Fibroblast of villous mesenchyme (primary cell): ENCODE data around the gene NT5M. TPM values are rescaled to one million over a fixed set of nuclear protein-coding genes. Genes with fewer than 3 reads are reported as not detected.

Experiments used
- DNase-seq: peaks from one replicate; pipeline ENCODE4 v3.0.0-alpha.2; 2010; ENCODE audit warnings: low read depth
- H3K4me3 ChIP-seq: 2 replicates; pipeline ENCODE4 v1.5.1; 2011; ENCODE audit warnings: low read depth, mild to moderate bottlenecking, low read length
- total RNA-seq: library from RNA; depleted of rRNA; stranded (reverse); fragments of >200 nt; gene quantifications from 2 replicates; pipeline ENCODE4 v1.2.3, GENCODE V29; 2012
- TF ChIP-seq, protein P1 (sequence below): IDR thresholded peaks from 2 replicates; pipeline ENCODE4 v1.5.1; 2012; ENCODE audit warnings: low read depth, mild to moderate bottlenecking, low read length; ENCODE audit not compliant: insufficient read depth

NT5M gene
- total RNA-seq, 1 donor: 1.3 TPM

DNA sequence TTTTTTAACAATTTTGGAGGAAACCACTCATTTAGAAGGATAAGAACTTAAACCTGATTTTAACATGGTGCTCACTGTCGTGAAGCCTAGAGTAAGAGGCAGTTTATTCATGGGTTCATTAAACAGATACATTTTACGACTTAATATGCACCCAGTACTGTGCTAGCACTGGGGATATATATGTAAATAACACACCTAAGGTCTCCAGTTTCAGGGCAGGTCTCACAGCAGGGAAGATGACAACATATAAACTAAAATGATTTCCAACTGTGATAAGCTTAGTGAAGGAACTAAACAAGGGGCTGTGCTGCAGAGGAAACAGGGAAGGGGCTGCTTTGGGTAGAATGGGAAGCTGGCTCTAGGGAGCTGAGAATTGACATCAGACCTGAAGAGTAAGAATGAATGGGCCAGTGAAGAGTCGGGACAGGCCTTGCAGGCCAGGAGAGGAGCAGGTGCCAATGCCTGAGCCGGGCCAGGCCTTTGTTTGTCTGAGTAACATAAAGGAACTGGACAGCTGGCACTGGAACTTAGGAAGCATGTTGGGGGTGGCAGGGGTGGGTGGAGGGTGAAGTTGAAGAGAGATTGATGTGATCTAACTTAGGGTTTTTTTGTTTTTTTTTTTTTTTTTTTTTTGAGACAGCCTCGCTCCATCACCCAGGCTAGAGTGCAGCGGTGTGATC, 12.1 kb downstream of the NT5M start:
- TF ChIP-seq, protein P1, sequence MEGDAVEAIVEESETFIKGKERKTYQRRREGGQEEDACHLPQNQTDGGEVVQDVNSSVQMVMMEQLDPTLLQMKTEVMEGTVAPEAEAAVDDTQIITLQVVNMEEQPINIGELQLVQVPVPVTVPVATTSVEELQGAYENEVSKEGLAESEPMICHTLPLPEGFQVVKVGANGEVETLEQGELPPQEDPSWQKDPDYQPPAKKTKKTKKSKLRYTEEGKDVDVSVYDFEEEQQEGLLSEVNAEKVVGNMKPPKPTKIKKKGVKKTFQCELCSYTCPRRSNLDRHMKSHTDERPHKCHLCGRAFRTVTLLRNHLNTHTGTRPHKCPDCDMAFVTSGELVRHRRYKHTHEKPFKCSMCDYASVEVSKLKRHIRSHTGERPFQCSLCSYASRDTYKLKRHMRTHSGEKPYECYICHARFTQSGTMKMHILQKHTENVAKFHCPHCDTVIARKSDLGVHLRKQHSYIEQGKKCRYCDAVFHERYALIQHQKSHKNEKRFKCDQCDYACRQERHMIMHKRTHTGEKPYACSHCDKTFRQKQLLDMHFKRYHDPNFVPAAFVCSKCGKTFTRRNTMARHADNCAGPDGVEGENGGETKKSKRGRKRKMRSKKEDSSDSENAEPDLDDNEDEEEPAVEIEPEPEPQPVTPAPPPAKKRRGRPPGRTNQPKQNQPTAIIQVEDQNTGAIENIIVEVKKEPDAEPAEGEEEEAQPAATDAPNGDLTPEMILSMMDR: no peak
- H3K4me3 ChIP-seq: no peak overlapping the region
- no peak for DNase-seq

- no peak for DNase-seq
- TF ChIP-seq, protein P1: no peak
- H3K4me3 ChIP-seq: no peak overlapping the region
These were observed 17.2 kb downstream of the NT5M start for GRCh38 chr17:17320188-17320910.

GRCh38 chr17:17320911-17321220, 17.7 kb downstream of the NT5M start:
- TF ChIP-seq, protein P1: no peak
- no peak for DNase-seq
- no peak overlapping the region for H3K4me3 ChIP-seq

DNA sequence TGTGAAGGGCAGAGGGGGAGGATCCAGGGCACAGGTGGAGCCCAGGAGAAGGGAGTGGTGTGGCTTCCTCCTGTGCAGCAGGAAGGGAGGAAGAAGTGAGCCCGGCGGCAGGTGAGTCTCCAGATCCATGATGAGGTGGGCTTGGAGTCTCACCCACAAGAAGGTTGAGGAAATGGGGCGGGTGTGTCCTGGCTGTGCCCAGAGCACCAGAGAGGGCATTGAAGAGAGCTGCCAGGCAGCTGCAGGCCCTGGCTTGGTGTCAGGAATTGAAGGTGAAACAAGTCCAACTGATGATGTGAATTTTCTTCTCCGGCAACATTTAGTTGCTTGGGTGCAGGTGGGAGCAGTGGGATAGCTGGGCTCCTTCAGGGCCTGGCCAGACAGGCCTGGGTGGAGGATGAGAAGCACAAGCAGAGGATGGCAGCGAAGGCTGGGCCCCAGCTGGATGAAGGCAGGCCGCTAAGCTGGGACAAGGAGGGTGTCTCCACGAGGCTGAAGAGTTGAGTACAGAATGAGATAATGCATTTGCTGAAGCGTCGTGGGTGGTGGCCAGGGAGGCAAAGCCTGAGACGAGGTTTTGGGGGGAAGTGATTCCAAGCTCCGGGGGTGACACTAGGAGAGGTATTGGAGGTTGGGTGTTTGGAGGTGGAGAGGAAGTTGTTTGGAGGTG, 18.3 kb downstream of the NT5M start:
- no peak for DNase-seq
- H3K4me3 ChIP-seq: no peak overlapping the region
- TF ChIP-seq, protein P1: no peak

DNA sequence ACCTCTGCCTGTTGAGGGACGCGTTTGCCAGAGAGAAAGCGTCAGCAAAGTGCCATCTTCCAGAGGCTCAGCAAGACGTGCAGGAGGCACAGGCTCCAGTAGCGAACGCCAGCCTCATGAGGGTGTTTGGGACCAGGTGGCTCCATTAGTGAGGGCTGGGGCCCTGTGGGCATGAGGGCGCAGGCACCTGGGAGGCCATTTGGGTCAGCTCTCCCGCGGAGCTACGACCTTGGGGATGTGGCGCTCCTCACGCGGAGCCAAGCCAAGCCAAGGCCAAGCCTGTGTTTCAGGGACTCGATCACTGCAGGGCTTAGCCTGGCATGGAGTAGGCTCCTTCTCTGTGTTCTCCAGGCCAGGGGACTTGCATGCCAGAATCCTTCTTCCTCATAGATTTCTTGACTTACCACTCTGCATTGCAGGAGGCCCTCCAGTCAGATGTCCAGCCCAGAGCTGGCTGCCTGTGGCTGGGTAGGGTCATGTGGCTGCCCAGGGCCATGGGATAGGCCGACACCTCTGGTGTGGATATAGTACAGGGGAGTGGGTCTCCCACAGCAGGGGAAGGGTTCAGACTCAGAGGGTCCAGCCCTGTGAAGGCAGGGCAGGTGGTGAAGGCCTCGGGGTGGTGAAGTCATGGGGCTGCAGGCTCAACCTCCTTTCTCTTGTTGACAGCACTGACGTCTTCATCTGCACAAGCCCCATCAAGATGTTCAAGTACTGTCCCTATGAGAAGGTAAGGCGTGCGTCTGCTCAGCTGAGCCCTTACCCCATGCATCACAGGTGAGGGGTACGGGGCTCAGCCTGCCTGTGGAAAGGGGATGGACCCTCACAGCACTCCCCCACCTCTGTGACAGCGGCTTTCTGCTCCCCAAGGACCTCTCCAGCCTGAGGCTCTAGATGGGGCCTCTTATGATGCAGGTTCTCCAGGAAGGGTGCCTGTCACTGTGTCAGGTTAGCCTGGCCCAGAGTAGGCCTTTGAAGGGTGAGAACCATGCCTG, 19.6 kb downstream of the NT5M start:
- TF ChIP-seq, protein P1: no peak
- H3K4me3 ChIP-seq: no peak overlapping the region
- no peak for DNase-seq

GRCh38 chr17:17324616-17325015, 21.4 kb downstream of the NT5M start:
- DNase-seq: no peak
- H3K4me3 ChIP-seq: no peak overlapping the region
- TF ChIP-seq, protein P1: no peak
